ENCODE results near the gene SNAPC2.

Gene SNAPC2

GRCh38 chr19:7897292-7897691 lies 22.8 kb upstream of the SNAPC2 start:
- no peak overlapping the region for H3K4me3 ChIP-seq (ENCODE audit: low read length)
- no peak overlapping the region for H3K9ac ChIP-seq (ENCODE audit: low read length)
- no peaks in the 10 kb centered on the region for H3K27me3 ChIP-seq (ENCODE audit: control insufficient read depth, insufficient read depth, low read length)
- no peaks in the 10 kb centered on the region for H3K36me3 ChIP-seq (ENCODE audit: control insufficient read depth, insufficient read depth, low read length)
- H3K27ac ChIP-seq (ENCODE audit: low read depth, low read length) = no peak overlapping the region
- H3K4me1 ChIP-seq (ENCODE audit: control insufficient read depth, insufficient read depth, low read length) = no peaks in the 10 kb centered on the region

DNA sequence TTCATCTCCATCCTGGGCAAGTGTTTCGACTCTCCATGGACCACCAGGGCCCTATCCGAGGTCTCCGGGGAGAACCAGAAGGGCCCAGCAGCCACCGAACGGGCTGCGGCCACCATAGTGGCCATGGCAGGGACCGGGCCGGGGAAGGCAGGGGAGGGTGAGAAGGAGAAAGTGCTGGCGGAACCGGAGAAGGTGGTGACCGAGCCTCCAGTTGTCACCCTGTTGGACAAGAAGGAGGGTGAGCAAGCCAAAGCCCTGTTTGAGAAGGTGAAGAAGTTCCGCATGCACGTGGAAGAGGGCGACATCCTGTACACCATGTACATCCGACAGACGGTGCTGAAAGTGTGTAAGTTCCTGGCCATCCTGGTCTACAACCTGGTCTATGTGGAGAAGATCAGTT lies 21.2 kb upstream of the SNAPC2 start:
- peaks cover 6% of the 10 kb centered on the region for H3K4me1 ChIP-seq (ENCODE audit: control insufficient read depth, insufficient read depth, low read length)
- H3K4me3 ChIP-seq (ENCODE audit: low read length) = no peak overlapping the region
- H3K27ac ChIP-seq (ENCODE audit: low read depth, low read length) = no peak overlapping the region
- no peaks in the 10 kb centered on the region for H3K27me3 ChIP-seq (ENCODE audit: control insufficient read depth, insufficient read depth, low read length)
- H3K9ac ChIP-seq (ENCODE audit: low read length) = no peak overlapping the region
- no peaks in the 10 kb centered on the region for H3K36me3 ChIP-seq (ENCODE audit: control insufficient read depth, insufficient read depth, low read length)

GRCh38 chr19:7899751-7900378 lies 20.3 kb upstream of the SNAPC2 start:
- Histone ChIP-seq H3K9ac (ENCODE audit: low read length) (no peak overlapping the region), H3K27ac (ENCODE audit: low read depth, low read length) (no peak overlapping the region), H3K4me3 (ENCODE audit: low read length) (no peak overlapping the region), H3K4me1 (ENCODE audit: control insufficient read depth, insufficient read depth, low read length) (peaks cover 11% of the 10 kb centered on the region), H3K27me3 (ENCODE audit: control insufficient read depth, insufficient read depth, low read length) (no peaks in the 10 kb centered on the region), H3K36me3 (ENCODE audit: control insufficient read depth, insufficient read depth, low read length) (no peaks in the 10 kb centered on the region)

GRCh38 chr19:7900401-7900870 lies 19.7 kb upstream of the SNAPC2 start:
- Histone ChIP-seq H3K36me3 (ENCODE audit: control insufficient read depth, insufficient read depth, low read length) (no peaks in the 10 kb centered on the region), H3K27ac (ENCODE audit: low read depth, low read length) (no peak overlapping the region), H3K9ac (ENCODE audit: low read length) (no peak overlapping the region), H3K27me3 (ENCODE audit: control insufficient read depth, insufficient read depth, low read length) (no peaks in the 10 kb centered on the region), H3K4me1 (ENCODE audit: control insufficient read depth, insufficient read depth, low read length) (peaks cover 16% of the 10 kb centered on the region), H3K4me3 (ENCODE audit: low read length) (no peak overlapping the region)

DNA sequence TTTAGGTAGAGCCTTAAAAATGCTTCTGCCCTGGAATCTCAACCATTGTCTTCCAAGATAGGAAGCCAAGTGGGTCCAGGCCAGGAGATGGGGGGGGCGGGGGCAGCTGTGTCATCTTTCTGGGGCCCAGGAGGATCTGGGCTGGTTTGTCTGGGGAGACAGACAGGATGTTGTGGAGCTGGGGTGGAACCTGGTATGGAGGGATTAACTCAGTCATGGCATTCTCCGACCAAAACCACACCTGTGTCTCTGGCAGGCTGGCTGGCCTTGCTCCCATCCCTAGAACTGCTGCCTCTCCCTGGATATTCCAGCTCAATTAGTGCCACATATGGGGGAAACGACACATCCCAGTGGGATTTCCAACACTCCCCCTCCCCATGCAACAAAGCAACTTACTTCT lies 19.2 kb upstream of the SNAPC2 start:
- H3K4me3 ChIP-seq (ENCODE audit: low read length) = no peak overlapping the region
- H3K27ac ChIP-seq (ENCODE audit: low read depth, low read length) = no peak overlapping the region
- H3K4me1 ChIP-seq (ENCODE audit: control insufficient read depth, insufficient read depth, low read length) = peaks cover 16% of the 10 kb centered on the region
- no peak overlapping the region for H3K9ac ChIP-seq (ENCODE audit: low read length)
- H3K27me3 ChIP-seq (ENCODE audit: control insufficient read depth, insufficient read depth, low read length) = no peaks in the 10 kb centered on the region
- no peaks in the 10 kb centered on the region for H3K36me3 ChIP-seq (ENCODE audit: control insufficient read depth, insufficient read depth, low read length)

- Histone ChIP-seq H3K4me3 (ENCODE audit: low read length) (no peak overlapping the region), H3K27me3 (ENCODE audit: control insufficient read depth, insufficient read depth, low read length) (no peaks in the 10 kb centered on the region), H3K36me3 (ENCODE audit: control insufficient read depth, insufficient read depth, low read length) (no peaks in the 10 kb centered on the region), H3K27ac (ENCODE audit: low read depth, low read length) (no peak overlapping the region), H3K4me1 (ENCODE audit: control insufficient read depth, insufficient read depth, low read length) (peaks cover 16% of the 10 kb centered on the region), H3K9ac (ENCODE audit: low read length) (no peak overlapping the region)
Measured at GRCh38 chr19:7901337-7901736, 18.8 kb upstream of the SNAPC2 start.

DNA sequence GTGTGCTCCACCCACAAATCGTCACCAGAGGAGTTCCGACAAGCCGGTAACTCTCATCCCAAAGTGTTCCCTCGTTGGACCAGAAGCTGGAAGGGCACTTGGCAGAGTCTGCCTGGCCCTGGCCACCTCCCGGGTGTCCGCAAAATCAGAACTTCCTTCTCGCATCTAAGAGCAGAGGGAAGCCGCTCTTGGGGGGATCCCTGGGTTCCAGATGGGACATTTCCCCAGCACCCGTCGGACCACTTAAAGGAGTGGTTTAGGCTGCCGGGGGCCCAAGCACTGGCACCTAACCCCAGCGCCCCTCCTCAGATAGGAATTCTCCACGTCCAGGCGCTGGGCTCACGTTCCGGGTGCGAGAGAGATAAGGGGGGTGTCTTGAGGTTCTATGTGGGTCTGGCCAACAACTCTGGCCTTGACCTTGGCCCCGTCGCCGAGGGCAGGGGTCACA lies 17.3 kb upstream of the SNAPC2 start:
- H3K27ac ChIP-seq (ENCODE audit: low read depth, low read length) = peak overlapping the region; percentile 86
- H3K4me1 ChIP-seq (ENCODE audit: control insufficient read depth, insufficient read depth, low read length) = peaks cover 16% of the 10 kb centered on the region
- no peaks in the 10 kb centered on the region for H3K36me3 ChIP-seq (ENCODE audit: control insufficient read depth, insufficient read depth, low read length)
- no peaks in the 10 kb centered on the region for H3K27me3 ChIP-seq (ENCODE audit: control insufficient read depth, insufficient read depth, low read length)
- peak overlapping the region; percentile 82 for H3K9ac ChIP-seq (ENCODE audit: low read length)
- H3K4me3 ChIP-seq (ENCODE audit: low read length) = peak overlapping the region; percentile 89

- H3K9ac ChIP-seq (ENCODE audit: low read length) = peak within 1 kb of the TSS; percentile 82
- peaks cover 16% of the 10 kb centered on the region for H3K4me1 ChIP-seq (ENCODE audit: control insufficient read depth, insufficient read depth, low read length)
- peak within 1 kb of the TSS; percentile 89 for H3K4me3 ChIP-seq (ENCODE audit: low read length)
- H3K27me3 ChIP-seq (ENCODE audit: control insufficient read depth, insufficient read depth, low read length) = no peaks in the 10 kb centered on the region
- no peaks in the 10 kb centered on the region for H3K36me3 ChIP-seq (ENCODE audit: control insufficient read depth, insufficient read depth, low read length)
- H3K27ac ChIP-seq (ENCODE audit: low read depth, low read length) = peak within 1 kb of the TSS; percentile 86
Measured at GRCh38 chr19:7903244-7904073, 16.7 kb upstream of the SNAPC2 start, which contains the start of gene MAP2K7. Gene MAP2K7, plus strand, starts transcription at chr19:7903877. Its CDS starts 68 bp downstream, at chr19:7903945.

GRCh38 chr19:7904074-7905020 lies 15.8 kb upstream of the SNAPC2 start:
- Histone ChIP-seq H3K9ac (ENCODE audit: low read length) (peak overlapping the region; percentile 46), H3K4me3 (ENCODE audit: low read length) (peak overlapping the region; percentile 81), H3K27ac (ENCODE audit: low read depth, low read length) (peak overlapping the region; percentile 82), H3K4me1 (ENCODE audit: control insufficient read depth, insufficient read depth, low read length) (peaks cover 16% of the 10 kb centered on the region), H3K27me3 (ENCODE audit: control insufficient read depth, insufficient read depth, low read length) (no peaks in the 10 kb centered on the region), H3K36me3 (ENCODE audit: control insufficient read depth, insufficient read depth, low read length) (no peaks in the 10 kb centered on the region)

- Histone ChIP-seq H3K27ac (ENCODE audit: low read depth, low read length) (no peak overlapping the region), H3K9ac (ENCODE audit: low read length) (no peak overlapping the region), H3K27me3 (ENCODE audit: control insufficient read depth, insufficient read depth, low read length) (no peaks in the 10 kb centered on the region), H3K36me3 (ENCODE audit: control insufficient read depth, insufficient read depth, low read length) (peaks cover under 1% of the 10 kb centered on the region), H3K4me3 (ENCODE audit: low read length) (peak overlapping the region; percentile 81), H3K4me1 (ENCODE audit: control insufficient read depth, insufficient read depth, low read length) (peaks cover 16% of the 10 kb centered on the region)
Measured at GRCh38 chr19:7905268-7905667, 14.9 kb upstream of the SNAPC2 start.

DNA sequence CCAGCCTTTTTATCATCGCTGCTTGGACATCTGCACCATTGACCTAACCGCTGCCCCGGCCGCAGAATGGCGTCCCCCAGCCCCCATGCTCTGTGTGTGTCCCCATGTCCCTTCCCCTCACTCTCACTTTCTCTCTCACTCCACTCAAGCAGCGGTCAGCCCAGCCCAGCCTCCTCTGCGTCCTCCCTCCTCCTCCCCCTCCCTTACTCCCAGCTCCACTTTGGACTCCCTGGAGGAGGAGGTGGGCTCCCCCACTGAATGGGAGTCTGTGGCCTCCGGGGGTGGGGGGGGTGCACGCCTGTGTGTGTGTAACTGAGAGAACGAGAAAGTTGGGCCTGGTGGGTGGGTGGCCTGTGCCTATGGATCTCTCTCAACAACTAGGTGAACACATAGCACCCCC lies 14.3 kb upstream of the SNAPC2 start:
- no peaks in the 10 kb centered on the region for H3K27me3 ChIP-seq (ENCODE audit: control insufficient read depth, insufficient read depth, low read length)
- peaks cover 16% of the 10 kb centered on the region for H3K4me1 ChIP-seq (ENCODE audit: control insufficient read depth, insufficient read depth, low read length)
- no peak overlapping the region for H3K4me3 ChIP-seq (ENCODE audit: low read length)
- H3K36me3 ChIP-seq (ENCODE audit: control insufficient read depth, insufficient read depth, low read length) = peaks cover 6% of the 10 kb centered on the region
- no peak overlapping the region for H3K27ac ChIP-seq (ENCODE audit: low read depth, low read length)
- H3K9ac ChIP-seq (ENCODE audit: low read length) = no peak overlapping the region

GRCh38 chr19:7907122-7907521 lies 13.0 kb upstream of the SNAPC2 start:
- Histone ChIP-seq H3K27me3 (ENCODE audit: control insufficient read depth, insufficient read depth, low read length) (no peaks in the 10 kb centered on the region), H3K9ac (ENCODE audit: low read length) (no peak overlapping the region), H3K4me3 (ENCODE audit: low read length) (no peak overlapping the region), H3K27ac (ENCODE audit: low read depth, low read length) (no peak overlapping the region), H3K4me1 (ENCODE audit: control insufficient read depth, insufficient read depth, low read length) (peaks cover 16% of the 10 kb centered on the region), H3K36me3 (ENCODE audit: control insufficient read depth, insufficient read depth, low read length) (peaks cover 11% of the 10 kb centered on the region)

All from rectal smooth muscle tissue (tissue), 1 donor.